ENCODE data around the gene HTR4.

DNA sequence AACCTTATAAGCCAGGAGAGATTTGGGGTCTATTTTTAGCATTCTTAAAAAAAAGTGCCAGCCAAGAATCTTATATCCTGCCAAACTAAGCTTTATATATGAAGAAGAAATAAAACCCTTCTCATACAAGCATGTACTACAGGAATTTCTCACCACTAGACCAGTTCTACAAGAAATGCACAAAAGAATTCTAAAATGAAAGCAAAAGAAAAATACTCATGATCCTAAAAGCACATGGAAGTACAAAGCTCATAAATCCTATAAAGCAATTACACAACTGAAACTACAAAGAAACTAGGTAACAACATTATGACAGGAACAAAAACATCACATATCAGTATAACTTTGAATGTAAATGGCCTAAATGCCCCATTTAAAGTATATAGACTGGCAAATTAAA is 34.5 kb upstream of the HTR4 start:
- TF ChIP-seq, protein P1, sequence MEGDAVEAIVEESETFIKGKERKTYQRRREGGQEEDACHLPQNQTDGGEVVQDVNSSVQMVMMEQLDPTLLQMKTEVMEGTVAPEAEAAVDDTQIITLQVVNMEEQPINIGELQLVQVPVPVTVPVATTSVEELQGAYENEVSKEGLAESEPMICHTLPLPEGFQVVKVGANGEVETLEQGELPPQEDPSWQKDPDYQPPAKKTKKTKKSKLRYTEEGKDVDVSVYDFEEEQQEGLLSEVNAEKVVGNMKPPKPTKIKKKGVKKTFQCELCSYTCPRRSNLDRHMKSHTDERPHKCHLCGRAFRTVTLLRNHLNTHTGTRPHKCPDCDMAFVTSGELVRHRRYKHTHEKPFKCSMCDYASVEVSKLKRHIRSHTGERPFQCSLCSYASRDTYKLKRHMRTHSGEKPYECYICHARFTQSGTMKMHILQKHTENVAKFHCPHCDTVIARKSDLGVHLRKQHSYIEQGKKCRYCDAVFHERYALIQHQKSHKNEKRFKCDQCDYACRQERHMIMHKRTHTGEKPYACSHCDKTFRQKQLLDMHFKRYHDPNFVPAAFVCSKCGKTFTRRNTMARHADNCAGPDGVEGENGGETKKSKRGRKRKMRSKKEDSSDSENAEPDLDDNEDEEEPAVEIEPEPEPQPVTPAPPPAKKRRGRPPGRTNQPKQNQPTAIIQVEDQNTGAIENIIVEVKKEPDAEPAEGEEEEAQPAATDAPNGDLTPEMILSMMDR (IDR thresholded peaks at IDR 0.05): no peak
- TF ChIP-seq POLR2A (IDR thresholded peaks at IDR 0.05) (no peak), EP300 (IDR thresholded peaks at IDR 0.05) (no peak)

All from tibial nerve (tissue), 4 donors.